Mesendoderm (in vitro differentiated cells): ENCODE measurements around the gene BRMS1L.
"Not testable (repeated sequence)": the region's sequence is repeated elsewhere in the genome, so short reads cannot be mapped to it uniquely, and the experiment has no call there.

Experiments used
- DNase-seq: peaks from one replicate; pipeline ENCODE4 v3.0.0; 2013
- H2AK5ac ChIP-seq: 2 replicates; pipeline ENCODE4 v1.6.1; 2013; ENCODE audit warnings: low read length, inconsistent platforms
- H2BK120ac ChIP-seq: 2 replicates; pipeline ENCODE4 v1.6.1; 2013; ENCODE audit warnings: low read depth, mild to moderate bottlenecking, low read length, moderate library complexity, mixed read lengths
- H2BK15ac ChIP-seq: replicated peaks from 2 replicates; pipeline ENCODE4 v1.6.1; 2013; ENCODE audit warnings: low read depth, mild to moderate bottlenecking, moderate library complexity
- H2BK5ac ChIP-seq: 2 replicates; pipeline ENCODE4 v1.6.1; 2013; ENCODE audit warnings: low read length, inconsistent platforms
- H3K18ac ChIP-seq: 2 replicates; pipeline ENCODE4 v1.6.1; 2013; ENCODE audit warnings: mild to moderate bottlenecking, low read length, mixed read lengths
- H3K23ac ChIP-seq: one replicate; pipeline ENCODE4 v1.6.1; 2013; ENCODE audit warnings: low read length
- H3K27ac ChIP-seq: 2 replicates; pipeline ENCODE4 v1.5.1; 2013; ENCODE audit warnings: low read depth, mild to moderate bottlenecking, inconsistent platforms, low read length, moderate library complexity
- H3K27me3 ChIP-seq: 2 replicates; pipeline ENCODE4 v1.6.1; 2013; ENCODE audit warnings: low read length, control low read depth, mild to moderate bottlenecking, inconsistent platforms; ENCODE audit not compliant: insufficient read depth, poor library complexity
- H3K36me3 ChIP-seq: 2 replicates; pipeline ENCODE4 v1.6.1; 2013; ENCODE audit warnings: low read length, inconsistent platforms; ENCODE audit not compliant: control insufficient read depth, insufficient read depth
- H3K4ac ChIP-seq: one replicate; pipeline ENCODE4 v1.6.1; 2013; ENCODE audit warnings: low read depth, mild to moderate bottlenecking, low read length, moderate library complexity
- H3K4me1 ChIP-seq: 2 replicates; pipeline ENCODE4 v1.6.1; 2013; ENCODE audit warnings: low read depth, low read length, inconsistent platforms; ENCODE audit not compliant: control insufficient read depth
- H3K4me2 ChIP-seq: 2 replicates; pipeline ENCODE4 v1.6.1; 2013; ENCODE audit warnings: low read length
- H3K4me3 ChIP-seq: 2 replicates; pipeline ENCODE4 v1.5.1; 2013; ENCODE audit warnings: mild to moderate bottlenecking, low read length
- H3K56ac ChIP-seq: one replicate; pipeline ENCODE4 v1.6.1; 2013; ENCODE audit warnings: low read length
- H3K79me1 ChIP-seq: 2 replicates; pipeline ENCODE4 v1.6.1; 2013; ENCODE audit warnings: low read length, inconsistent platforms
- H3K79me2 ChIP-seq: 2 replicates; pipeline ENCODE4 v1.6.1; 2013; ENCODE audit warnings: mild to moderate bottlenecking, low read length; ENCODE audit not compliant: control insufficient read depth, insufficient read depth
- H3K9ac ChIP-seq: 2 replicates; pipeline ENCODE4 v1.6.1; 2013; ENCODE audit warnings: low read length, inconsistent platforms
- H4K5ac ChIP-seq: one replicate; pipeline ENCODE4 v1.6.1; 2013; ENCODE audit warnings: low read length
- H4K8ac ChIP-seq: one replicate; pipeline ENCODE4 v1.6.1; 2013; ENCODE audit warnings: low read depth, mild to moderate bottlenecking, control low read depth, low read length, moderate library complexity
- WGBS: extraction: QIAGEN DNeasy Blood & Tissue Kit; methylation state at CpG from one replicate; pipeline ENCODE4 v1.1.7; 2013; ENCODE audit warnings: low lambda C conversion rate, missing lambda C conversion rate; ENCODE audit not compliant: insufficient coverage; ENCODE audit errors: extremely low coverage; 5-methylcytosine and 5-hydroxymethylcytosine counted together

Gene BRMS1L

GRCh38 chr14:35842245-35842644 is 16.1 kb downstream of the BRMS1L start:
- H3K9ac ChIP-seq, H3K79me1 ChIP-seq, H2BK15ac ChIP-seq, H3K27ac ChIP-seq, H3K79me2 ChIP-seq, H3K4me1 ChIP-seq, H2BK5ac ChIP-seq, H3K18ac ChIP-seq, H3K4me2 ChIP-seq, H2BK120ac ChIP-seq, H2AK5ac ChIP-seq, H3K4ac ChIP-seq, H4K8ac ChIP-seq, H3K4me3 ChIP-seq, H3K23ac ChIP-seq, DNase-seq, H4K5ac ChIP-seq, H3K27me3 ChIP-seq, H3K36me3 ChIP-seq, H3K56ac ChIP-seq: not testable (repeated sequence)
- WGBS: no CpG with 5 or more reads among the region's 2 CpGs

GRCh38 chr14:35844494-35844893 is 18.4 kb downstream of the BRMS1L start:
- H4K5ac ChIP-seq: no peak overlapping the region
- H4K8ac ChIP-seq: no peak overlapping the region
- H2BK120ac ChIP-seq: no peak overlapping the region
- no peak overlapping the region for H2BK15ac ChIP-seq
- no peak for DNase-seq
- no peak overlapping the region for H3K9ac ChIP-seq
- no peaks in the 10 kb centered on the region for H3K4me1 ChIP-seq
- no peak overlapping the region for H3K56ac ChIP-seq
- no peak overlapping the region for H3K23ac ChIP-seq
- H3K4ac ChIP-seq: no peak overlapping the region
- no peak overlapping the region for H3K18ac ChIP-seq
- no peak overlapping the region for H2AK5ac ChIP-seq
- no peak overlapping the region for H2BK5ac ChIP-seq
- no peaks in the 10 kb centered on the region for H3K36me3 ChIP-seq
- no CpG with 5 or more reads among the region's 8 CpGs for WGBS
- H3K79me1 ChIP-seq: no peaks in the 10 kb centered on the region
- no peak overlapping the region for H3K4me3 ChIP-seq
- no peaks in the 10 kb centered on the region for H3K79me2 ChIP-seq
- no peak overlapping the region for H3K27ac ChIP-seq
- H3K4me2 ChIP-seq: no peak overlapping the region
- no peaks in the 10 kb centered on the region for H3K27me3 ChIP-seq

DNA sequence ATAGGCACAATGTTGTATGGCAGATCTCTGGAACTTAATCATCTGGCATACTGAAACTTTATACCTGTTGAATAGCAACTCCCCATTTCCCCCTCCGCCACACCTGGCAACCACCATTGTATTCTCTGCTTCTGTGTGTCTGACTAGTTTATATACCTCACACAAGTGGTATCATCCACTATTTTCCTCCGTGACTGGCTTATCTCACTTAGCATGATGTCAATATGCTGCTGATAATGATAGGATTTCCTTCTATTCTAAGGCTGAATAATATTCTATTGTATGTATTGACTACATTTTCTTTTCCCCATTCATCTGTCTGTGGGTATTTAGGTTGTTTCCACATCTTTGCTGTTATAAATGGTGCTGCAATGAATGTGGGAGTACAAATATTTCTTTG is 21.5 kb downstream of the BRMS1L start:
- no peak overlapping the region for H3K4me2 ChIP-seq
- H4K8ac ChIP-seq: no peak overlapping the region
- H3K4ac ChIP-seq: no peak overlapping the region
- DNase-seq: no peak
- H3K4me1 ChIP-seq: no peaks in the 10 kb centered on the region
- WGBS: no CpG with 5 or more reads among the region's 2 CpGs
- H4K5ac ChIP-seq: no peak overlapping the region
- no peak overlapping the region for H2BK5ac ChIP-seq
- no peaks in the 10 kb centered on the region for H3K27me3 ChIP-seq
- H3K79me1 ChIP-seq: no peaks in the 10 kb centered on the region
- H3K79me2 ChIP-seq: no peaks in the 10 kb centered on the region
- H2BK15ac ChIP-seq: no peak overlapping the region
- H3K4me3 ChIP-seq: no peak overlapping the region
- no peak overlapping the region for H2BK120ac ChIP-seq
- no peak overlapping the region for H3K23ac ChIP-seq
- H3K56ac ChIP-seq: no peak overlapping the region
- H2AK5ac ChIP-seq: no peak overlapping the region
- H3K9ac ChIP-seq: no peak overlapping the region
- H3K27ac ChIP-seq: no peak overlapping the region
- no peaks in the 10 kb centered on the region for H3K36me3 ChIP-seq
- no peak overlapping the region for H3K18ac ChIP-seq

GRCh38 chr14:35849122-35849521 is 23.0 kb downstream of the BRMS1L start:
- no peak overlapping the region for H3K23ac ChIP-seq
- no peaks in the 10 kb centered on the region for H3K79me2 ChIP-seq
- no peak overlapping the region for H3K4me2 ChIP-seq
- H2BK120ac ChIP-seq: no peak overlapping the region
- H3K9ac ChIP-seq: no peak overlapping the region
- DNase-seq: no peak
- H3K56ac ChIP-seq: no peak overlapping the region
- no peak overlapping the region for H3K27ac ChIP-seq
- no peak overlapping the region for H3K4me3 ChIP-seq
- H3K79me1 ChIP-seq: no peaks in the 10 kb centered on the region
- H4K5ac ChIP-seq: no peak overlapping the region
- no peak overlapping the region for H2AK5ac ChIP-seq
- no peaks in the 10 kb centered on the region for H3K27me3 ChIP-seq
- no peaks in the 10 kb centered on the region for H3K4me1 ChIP-seq
- no peak overlapping the region for H4K8ac ChIP-seq
- no peak overlapping the region for H3K18ac ChIP-seq
- no peaks in the 10 kb centered on the region for H3K36me3 ChIP-seq
- no CpG with 5 or more reads among the region's 1 CpG for WGBS
- H2BK15ac ChIP-seq: no peak overlapping the region
- no peak overlapping the region for H3K4ac ChIP-seq
- H2BK5ac ChIP-seq: no peak overlapping the region

DNA sequence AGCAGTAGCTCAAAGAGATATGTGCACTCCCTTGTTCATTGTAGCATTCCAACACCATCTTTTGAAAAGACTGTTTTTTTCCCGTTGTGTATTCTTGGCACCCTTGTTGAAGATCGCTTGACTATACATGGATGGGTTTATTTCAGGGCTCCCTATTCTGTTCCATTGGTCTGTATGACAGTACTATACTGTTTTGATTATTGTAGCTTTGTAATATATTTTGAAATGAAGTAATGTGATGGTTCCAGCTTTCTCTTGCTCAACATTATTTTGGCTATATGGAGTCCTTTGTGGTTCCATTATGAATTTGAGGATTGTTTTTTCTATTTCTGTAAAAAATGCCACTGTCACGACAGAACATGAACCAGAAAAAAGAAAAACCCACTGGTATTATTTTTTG is 25.7 kb downstream of the BRMS1L start:
- Histone ChIP-seq H2AK5ac (no peak overlapping the region), H4K5ac (no peak overlapping the region), H3K4me3 (no peak overlapping the region), H3K9ac (no peak overlapping the region), H3K36me3 (no peaks in the 10 kb centered on the region), H3K79me1 (no peaks in the 10 kb centered on the region), H3K23ac (no peak overlapping the region), H3K27ac (no peak overlapping the region), H3K18ac (no peak overlapping the region), H3K79me2 (no peaks in the 10 kb centered on the region), H4K8ac (no peak overlapping the region), H2BK120ac (no peak overlapping the region), H2BK5ac (no peak overlapping the region), H3K4me2 (no peak overlapping the region), H3K27me3 (no peaks in the 10 kb centered on the region), H3K4me1 (no peaks in the 10 kb centered on the region), H3K56ac (no peak overlapping the region), H3K4ac (no peak overlapping the region), H2BK15ac (no peak overlapping the region)
- WGBS: no CpG with 5 or more reads among the region's 3 CpGs
- no peak for DNase-seq

- Histone ChIP-seq H3K9ac (no peak overlapping the region), H3K18ac (no peak overlapping the region), H3K4me1 (no peaks in the 10 kb centered on the region), H3K27ac (no peak overlapping the region), H3K56ac (no peak overlapping the region), H4K5ac (no peak overlapping the region), H4K8ac (no peak overlapping the region), H3K4ac (no peak overlapping the region), H3K79me1 (no peaks in the 10 kb centered on the region), H2BK15ac (no peak overlapping the region), H3K4me2 (no peak overlapping the region), H2BK5ac (no peak overlapping the region), H2BK120ac (no peak overlapping the region), H3K4me3 (no peak overlapping the region), H3K23ac (no peak overlapping the region), H3K79me2 (no peaks in the 10 kb centered on the region), H2AK5ac (no peak overlapping the region), H3K36me3 (no peaks in the 10 kb centered on the region), H3K27me3 (no peaks in the 10 kb centered on the region)
- no peak for DNase-seq
- WGBS: no CpG with 5 or more reads among the region's 2 CpGs
Measured at GRCh38 chr14:35853225-35853624, 27.1 kb downstream of the BRMS1L start.
